ENCODE data around the gene TTF1.

Gene TTF1

GRCh38 chr9:132357764-132358163 is 48.9 kb downstream of the TTF1 start:
- DNase-seq: no peak

GRCh38 chr9:132356324-132356924 is 50.2 kb downstream of the TTF1 start:
- DNase-seq: no peak

- peak; percentile 96 for DNase-seq
Measured at GRCh38 chr9:132354637-132355355, 51.8 kb downstream of the TTF1 start, which contains the start of gene SETX. Gene SETX, minus strand, starts transcription at chr9:132354986. Its CDS starts 5,558 bp downstream, at chr9:132349428.

GRCh38 chr9:132351404-132352045 is 55.1 kb downstream of the TTF1 start:
- DNase-seq: no peak

DNA sequence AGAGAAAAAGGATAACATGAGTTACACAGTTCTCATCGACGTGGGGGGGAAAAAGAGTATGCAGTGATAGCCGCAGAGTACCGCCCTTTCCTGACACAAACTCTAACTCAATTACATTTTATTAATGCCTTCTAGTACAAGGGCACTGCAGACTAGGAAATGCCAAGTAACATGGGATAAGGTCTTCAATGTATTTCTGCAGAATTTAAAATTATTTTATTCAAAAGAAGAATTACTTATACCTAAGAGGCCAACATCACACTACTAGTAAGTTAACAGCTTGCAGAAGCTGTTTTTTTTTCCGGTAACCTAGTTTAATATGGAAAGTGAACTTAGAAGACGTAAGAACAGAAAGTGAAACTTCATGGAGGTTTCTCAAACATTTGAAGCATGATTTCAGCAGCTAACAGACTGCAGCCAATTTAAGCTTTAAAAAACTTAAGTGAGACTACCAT is 55.8 kb downstream of the TTF1 start:
- DNase-seq: no peak

DNA sequence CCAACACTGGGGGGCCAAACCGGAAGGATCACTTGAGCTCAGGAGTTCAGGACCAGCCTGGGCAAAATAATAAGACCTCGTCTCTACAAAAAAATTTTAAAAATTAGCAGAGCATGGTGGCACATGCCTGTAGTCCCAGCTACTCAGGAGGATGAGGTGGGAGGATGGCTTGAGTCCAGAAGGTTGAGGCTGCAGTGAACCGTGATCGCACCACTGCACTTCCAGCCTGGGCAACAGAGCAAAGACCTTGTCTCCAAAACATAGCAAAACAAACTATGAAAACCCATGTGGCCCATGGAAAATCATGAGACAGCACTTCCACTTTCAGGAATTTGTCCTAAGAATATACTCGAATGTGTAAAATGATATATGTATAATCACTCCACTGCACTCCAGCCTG is 58.0 kb downstream of the TTF1 start:
- DNase-seq: no peak

- no peak for DNase-seq
Measured at GRCh38 chr9:132346177-132346576, 60.5 kb downstream of the TTF1 start.

GRCh38 chr9:132341177-132341840 is 65.3 kb downstream of the TTF1 start:
- no peak for DNase-seq

DNA sequence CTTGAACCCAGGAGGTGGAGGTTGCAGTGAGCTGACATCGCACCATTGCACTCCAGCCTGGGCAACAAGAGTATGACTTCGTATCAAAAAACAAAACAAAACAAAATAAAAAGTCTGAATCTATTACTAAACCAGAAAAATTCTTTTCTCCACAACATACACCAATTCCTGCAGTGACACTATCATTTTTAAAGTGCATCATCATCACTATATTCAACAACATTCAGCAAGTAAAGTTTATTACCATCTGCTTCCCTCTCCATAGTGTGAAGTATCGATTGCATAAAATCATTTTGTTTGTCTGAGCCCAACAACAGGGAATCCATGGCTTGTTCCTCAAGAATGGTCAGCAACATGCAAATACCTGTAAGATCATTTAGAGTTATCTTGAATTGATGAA is 72.3 kb downstream of the TTF1 start:
- no peak for DNase-seq

GRCh38 chr9:132333556-132333955 is 73.1 kb downstream of the TTF1 start:
- no peak for DNase-seq

DNA sequence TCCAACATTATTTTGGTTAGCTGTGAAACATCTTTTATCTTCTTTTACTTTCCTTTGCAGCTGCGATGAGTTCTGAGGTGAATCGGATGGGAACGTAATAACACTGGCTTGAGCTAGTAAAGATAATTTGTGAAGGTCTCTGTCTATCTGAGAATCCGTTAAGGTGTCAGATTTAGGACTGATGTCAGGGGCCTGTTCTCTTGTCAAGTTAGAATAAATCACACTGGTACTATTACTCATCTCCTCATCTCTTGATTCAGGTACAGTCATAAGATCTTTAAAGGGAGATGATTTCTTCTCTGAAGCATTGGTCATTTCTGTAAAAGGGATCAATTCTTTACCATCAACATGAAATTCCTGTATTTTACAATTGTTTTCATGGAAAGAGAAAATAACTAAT is 78.1 kb downstream of the TTF1 start:
- DNase-seq: no peak

- DNase-seq: no peak
Measured at GRCh38 chr9:132327537-132327936, 79.1 kb downstream of the TTF1 start.
